Left ventricle myocardium inferior (tissue), 1 donor: Measurements from ENCODE around the gene ZNF23. TPM values are rescaled to one million over a fixed set of nuclear protein-coding genes. Genes with fewer than 3 reads are reported as not detected.

Experiments
- DNase-seq: peaks from one replicate; pipeline ENCODE4 v3.0.0-alpha.2; 2020
- H3K27ac ChIP-seq: fragments of 200-600 bp; replicated peaks from 2 replicates; pipeline ENCODE4 v1.8.0; 2021
- H3K27me3 ChIP-seq: fragments of 200-600 bp; 2 replicates; pipeline ENCODE4 v1.8.0; 2021; ENCODE audit warnings: low read depth
- H3K36me3 ChIP-seq: fragments of 200-600 bp; 2 replicates; pipeline ENCODE4 v1.8.0; 2021
- H3K4me1 ChIP-seq: fragments of 200-600 bp; 2 replicates; pipeline ENCODE4 v1.8.0; 2021
- H3K4me3 ChIP-seq: fragments of 200-600 bp; 2 replicates; pipeline ENCODE4 v1.8.0; 2021; ENCODE audit warnings: mild to moderate bottlenecking, moderate library complexity
- H3K9me3 ChIP-seq: fragments of 200-600 bp; replicated peaks from 2 replicates; pipeline ENCODE4 v1.8.0; 2021
- CTCF ChIP-seq: fragments of 200-600 bp; IDR thresholded peaks from 2 replicates; pipeline ENCODE4 v1.8.0; 2021; ENCODE audit warnings: antibody characterized with exemption, mild to moderate bottlenecking, borderline replicate concordance
- intact Hi-C: fragments of 100-400 bp; cut with micrococcal nuclease; formaldehyde crosslinking; loops from one replicate; pipeline ENCODE4 v1.11.0; 2022
- total RNA-seq: library from RNA; stranded (reverse); fragmentation: NEBNext Ultra II Directional; extraction: Animal tissue kit (Norgen Biotek cat#: 25700); gene quantifications from one replicate; pipeline ENCODE4 v1.2.1, GENCODE V29; 2021
- donor health status: DM: no; HTN: yes; CAD: no; lungs with severe emphysema.

The ZNF23 gene
- total RNA-seq, 1 donor from 2014 or later: 5.2 TPM

- TF ChIP-seq CTCF: peak; percentile 20
- Histone ChIP-seq H3K4me3 (no peak overlapping the region), H3K36me3 (peaks cover 6% of the 10 kb centered on the region), H3K9me3 (peaks cover 61% of the 10 kb centered on the region), H3K27ac (no peak overlapping the region), H3K27me3 (peaks cover 52% of the 10 kb centered on the region), H3K4me1 (no peaks in the 10 kb centered on the region)
- intact Hi-C loops: no loop called here
- DNase-seq: no peak
These were observed 20.5 kb downstream of the ZNF23 start for GRCh38 chr16:71441348-71442050.

GRCh38 chr16:71440669-71441347 is 21.2 kb downstream of the ZNF23 start:
- intact Hi-C loops: no loop called here
- TF ChIP-seq CTCF: no peak
- H3K36me3 ChIP-seq: no peaks in the 10 kb centered on the region
- H3K4me1 ChIP-seq: no peaks in the 10 kb centered on the region
- H3K9me3 ChIP-seq: peaks cover 54% of the 10 kb centered on the region
- H3K4me3 ChIP-seq: no peak overlapping the region
- H3K27ac ChIP-seq: no peak overlapping the region
- peaks cover 53% of the 10 kb centered on the region for H3K27me3 ChIP-seq
- no peak for DNase-seq

GRCh38 chr16:71439523-71439922 is 22.5 kb downstream of the ZNF23 start:
- Histone ChIP-seq H3K27me3 (peaks cover 57% of the 10 kb centered on the region), H3K4me1 (no peaks in the 10 kb centered on the region), H3K4me3 (no peak overlapping the region), H3K27ac (no peak overlapping the region), H3K9me3 (peaks cover 41% of the 10 kb centered on the region), H3K36me3 (no peaks in the 10 kb centered on the region)
- intact Hi-C loops: no loop called here
- TF ChIP-seq CTCF: no peak
- no peak for DNase-seq

- Histone ChIP-seq H3K9me3 (peaks cover 10% of the 10 kb centered on the region), H3K27me3 (peaks cover 65% of the 10 kb centered on the region), H3K4me1 (no peaks in the 10 kb centered on the region), H3K36me3 (no peaks in the 10 kb centered on the region), H3K27ac (no peak overlapping the region), H3K4me3 (no peak overlapping the region)
- intact Hi-C loops: no loop called here
- no peak for TF ChIP-seq CTCF
- DNase-seq: no peak
These were observed 25.6 kb downstream of the ZNF23 start for GRCh38 chr16:71436473-71436872.

- H3K27me3 ChIP-seq: peaks cover 66% of the 10 kb centered on the region
- H3K4me3 ChIP-seq: no peak overlapping the region
- intact Hi-C loops: no loop called here
- no peak for TF ChIP-seq CTCF
- no peak for DNase-seq
- H3K36me3 ChIP-seq: no peaks in the 10 kb centered on the region
- H3K4me1 ChIP-seq: no peaks in the 10 kb centered on the region
- peaks cover 13% of the 10 kb centered on the region for H3K9me3 ChIP-seq
- no peak overlapping the region for H3K27ac ChIP-seq
These were observed 29.1 kb downstream of the ZNF23 start for GRCh38 chr16:71432906-71433305.
